Measurements from ENCODE around the gene CCDC201.
"Not testable (repeated sequence)": the region's sequence is repeated elsewhere in the genome, so short reads cannot be mapped to it uniquely, and the experiment has no call there.

DNA sequence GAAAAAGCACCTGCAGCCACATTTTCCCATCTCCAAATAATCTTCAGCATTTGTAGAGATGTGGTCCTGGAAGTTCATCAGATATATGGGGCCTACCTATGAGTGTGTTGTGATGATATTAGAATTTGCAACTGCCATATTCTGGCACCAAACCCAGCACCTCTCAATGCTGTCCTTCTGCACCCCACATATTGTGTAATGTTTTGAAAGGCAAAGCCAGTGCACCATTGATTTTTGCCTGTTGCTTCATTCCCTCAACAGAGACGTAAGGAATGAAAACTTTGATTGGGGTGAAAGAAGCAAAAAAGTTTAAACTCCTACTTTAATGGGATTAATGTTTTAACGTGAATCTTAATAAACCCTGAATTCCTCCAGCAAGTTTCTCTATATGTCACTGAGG lies 34.0 kb downstream of the CCDC201 start:
- TF ChIP-seq, protein P1, sequence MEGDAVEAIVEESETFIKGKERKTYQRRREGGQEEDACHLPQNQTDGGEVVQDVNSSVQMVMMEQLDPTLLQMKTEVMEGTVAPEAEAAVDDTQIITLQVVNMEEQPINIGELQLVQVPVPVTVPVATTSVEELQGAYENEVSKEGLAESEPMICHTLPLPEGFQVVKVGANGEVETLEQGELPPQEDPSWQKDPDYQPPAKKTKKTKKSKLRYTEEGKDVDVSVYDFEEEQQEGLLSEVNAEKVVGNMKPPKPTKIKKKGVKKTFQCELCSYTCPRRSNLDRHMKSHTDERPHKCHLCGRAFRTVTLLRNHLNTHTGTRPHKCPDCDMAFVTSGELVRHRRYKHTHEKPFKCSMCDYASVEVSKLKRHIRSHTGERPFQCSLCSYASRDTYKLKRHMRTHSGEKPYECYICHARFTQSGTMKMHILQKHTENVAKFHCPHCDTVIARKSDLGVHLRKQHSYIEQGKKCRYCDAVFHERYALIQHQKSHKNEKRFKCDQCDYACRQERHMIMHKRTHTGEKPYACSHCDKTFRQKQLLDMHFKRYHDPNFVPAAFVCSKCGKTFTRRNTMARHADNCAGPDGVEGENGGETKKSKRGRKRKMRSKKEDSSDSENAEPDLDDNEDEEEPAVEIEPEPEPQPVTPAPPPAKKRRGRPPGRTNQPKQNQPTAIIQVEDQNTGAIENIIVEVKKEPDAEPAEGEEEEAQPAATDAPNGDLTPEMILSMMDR (IDR thresholded peaks at IDR 0.05) = not testable (repeated sequence)
- TF ChIP-seq, protein P2, sequence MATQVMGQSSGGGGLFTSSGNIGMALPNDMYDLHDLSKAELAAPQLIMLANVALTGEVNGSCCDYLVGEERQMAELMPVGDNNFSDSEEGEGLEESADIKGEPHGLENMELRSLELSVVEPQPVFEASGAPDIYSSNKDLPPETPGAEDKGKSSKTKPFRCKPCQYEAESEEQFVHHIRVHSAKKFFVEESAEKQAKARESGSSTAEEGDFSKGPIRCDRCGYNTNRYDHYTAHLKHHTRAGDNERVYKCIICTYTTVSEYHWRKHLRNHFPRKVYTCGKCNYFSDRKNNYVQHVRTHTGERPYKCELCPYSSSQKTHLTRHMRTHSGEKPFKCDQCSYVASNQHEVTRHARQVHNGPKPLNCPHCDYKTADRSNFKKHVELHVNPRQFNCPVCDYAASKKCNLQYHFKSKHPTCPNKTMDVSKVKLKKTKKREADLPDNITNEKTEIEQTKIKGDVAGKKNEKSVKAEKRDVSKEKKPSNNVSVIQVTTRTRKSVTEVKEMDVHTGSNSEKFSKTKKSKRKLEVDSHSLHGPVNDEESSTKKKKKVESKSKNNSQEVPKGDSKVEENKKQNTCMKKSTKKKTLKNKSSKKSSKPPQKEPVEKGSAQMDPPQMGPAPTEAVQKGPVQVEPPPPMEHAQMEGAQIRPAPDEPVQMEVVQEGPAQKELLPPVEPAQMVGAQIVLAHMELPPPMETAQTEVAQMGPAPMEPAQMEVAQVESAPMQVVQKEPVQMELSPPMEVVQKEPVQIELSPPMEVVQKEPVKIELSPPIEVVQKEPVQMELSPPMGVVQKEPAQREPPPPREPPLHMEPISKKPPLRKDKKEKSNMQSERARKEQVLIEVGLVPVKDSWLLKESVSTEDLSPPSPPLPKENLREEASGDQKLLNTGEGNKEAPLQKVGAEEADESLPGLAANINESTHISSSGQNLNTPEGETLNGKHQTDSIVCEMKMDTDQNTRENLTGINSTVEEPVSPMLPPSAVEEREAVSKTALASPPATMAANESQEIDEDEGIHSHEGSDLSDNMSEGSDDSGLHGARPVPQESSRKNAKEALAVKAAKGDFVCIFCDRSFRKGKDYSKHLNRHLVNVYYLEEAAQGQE (IDR thresholded peaks at IDR 0.05; ENCODE audit: insufficient read depth in 1 of 2, low read depth in 2 of 2, low read length in 1 of 2) = not testable (repeated sequence)
- not testable (repeated sequence) for TF ChIP-seq POLR2AphosphoS5 (IDR thresholded peaks at IDR 0.05; ENCODE audit: low read depth, low read length); SIN3A (IDR thresholded peaks at IDR 0.05; ENCODE audit: borderline replicate concordance, insufficient read depth, low read depth, low read length); TCF7L2 (IDR thresholded peaks at IDR 0.05; ENCODE audit: low read depth, low read length)

All from Panc1 (cell line).